K562 (cell line): ENCODE measurements around the gene ANAPC16. TPM values are rescaled to one million over a fixed set of nuclear protein-coding genes. Genes with fewer than 3 reads are reported as not detected.

Experiments
- ATF7 ChIP-seq: fragments of 450-650 bp; IDR thresholded peaks from 2 replicates; pipeline ENCODE4 v1.7.1; 2014; ENCODE audit warnings: mild to moderate bottlenecking, moderate library complexity
- CBX8 ChIP-seq: fragments of 200-600 bp; sonication (generic); IDR thresholded peaks from 2 replicates; pipeline ENCODE4 v1.6.1; 2012; ENCODE audit warnings: borderline replicate concordance, mixed run types, low read depth, mild to moderate bottlenecking, moderate library complexity, mixed read lengths, low read length, control low read depth, inconsistent platforms; ENCODE audit not compliant: poor library complexity, severe bottlenecking; ENCODE audit errors: extremely low read depth
- CHD2 ChIP-seq: IDR thresholded peaks from 2 replicates; pipeline ENCODE4 v1.6.1; 2011; ENCODE audit warnings: low read depth, low read length
- DLX4 ChIP-seq: fragments of 250-450 bp; sonication (Bioruptor Pico); IDR thresholded peaks from 2 replicates; pipeline ENCODE4 v1.6.1; 2021; ENCODE audit warnings: mild to moderate bottlenecking
- E4F1 ChIP-seq: fragments of 250-450 bp; sonication (Bioruptor Pico); IDR thresholded peaks from 2 replicates; pipeline ENCODE4 v1.5.0; 2021; ENCODE audit warnings: mild to moderate bottlenecking, borderline replicate concordance
- FOXK1 ChIP-seq: sonication (generic); formaldehyde crosslinking; IDR thresholded peaks from 2 replicates; pipeline ENCODE4 v1.8.0; 2022; ENCODE audit warnings: missing genetic modification reagents, mild to moderate bottlenecking, borderline replicate concordance
- GABPB1 ChIP-seq: sonication (generic); formaldehyde crosslinking; IDR thresholded peaks from 2 replicates; pipeline ENCODE4 v1.8.0; 2022; ENCODE audit warnings: mild to moderate bottlenecking, missing genetic modification reagents
- GATA2 ChIP-seq: sonication (generic); formaldehyde crosslinking; IDR thresholded peaks from 2 replicates; pipeline ENCODE4 v1.4.0; 2020; ENCODE audit warnings: mild to moderate bottlenecking, missing genetic modification reagents
- KDM4B ChIP-seq, 2 experiments: fragments of 450-650 bp in 1 of 2; sonication (generic) in 1 of 2; IDR thresholded peaks; 2 replicates each; pipeline ENCODE4 v1.6.1; 2016 to 2017; ENCODE audit warnings: borderline replicate concordance in 2 of 2, antibody characterized with exemption in 1 of 2, low read depth in 1 of 2, mild to moderate bottlenecking in 1 of 2
- KLF16 ChIP-seq: IDR thresholded peaks from 2 replicates; pipeline ENCODE4 v1.6.1; 2016; ENCODE audit warnings: antibody characterized with exemption
- SP2 ChIP-seq: IDR thresholded peaks from 2 replicates; pipeline ENCODE4 v1.6.1; 2011; ENCODE audit warnings: mild to moderate bottlenecking, low read depth, low read length, moderate library complexity; ENCODE audit not compliant: poor library complexity, severe bottlenecking; ENCODE audit errors: extremely low read depth
- STAT6 ChIP-seq: sonication (generic); formaldehyde crosslinking; IDR thresholded peaks from 2 replicates; pipeline ENCODE4 v1.8.1; 2023; ENCODE audit warnings: mild to moderate bottlenecking, missing genetic modification reagents
- TCF7 ChIP-seq: sonication (generic); IDR thresholded peaks from 2 replicates; pipeline ENCODE4 v1.6.1; 2016; ENCODE audit warnings: antibody characterized with exemption, borderline replicate concordance
- ZBTB9 ChIP-seq: fragments of 450-650 bp; formaldehyde crosslinking; IDR thresholded peaks from 2 replicates; pipeline ENCODE4 v1.4.0; 2020; ENCODE audit warnings: mild to moderate bottlenecking, moderate library complexity
- ZNF124 ChIP-seq: sonication (generic); formaldehyde crosslinking; IDR thresholded peaks from 2 replicates; pipeline ENCODE4 v1.8.1; 2022; ENCODE audit warnings: missing genetic modification reagents
- ZNF140 ChIP-seq: fragments of 250-450 bp; sonication (Bioruptor Pico); IDR thresholded peaks from 2 replicates; pipeline ENCODE4 v1.8.0; 2021; ENCODE audit warnings: moderate library complexity, mild to moderate bottlenecking, inconsistent platforms
- ZNF212 ChIP-seq: fragments of 450-650 bp; formaldehyde crosslinking; IDR thresholded peaks from 2 replicates; pipeline ENCODE4 v1.4.0; 2020; ENCODE audit warnings: mild to moderate bottlenecking
- ZNF398 ChIP-seq: fragments of 250-450 bp; sonication (Bioruptor Pico); IDR thresholded peaks from 2 replicates; pipeline ENCODE4 v1.8.0; 2021; ENCODE audit warnings: moderate library complexity, mild to moderate bottlenecking, inconsistent platforms
- ZNF77 ChIP-seq: fragments of 250-450 bp; sonication (Bioruptor Pico); IDR thresholded peaks from 2 replicates; pipeline ENCODE4 v1.5.0; 2020
- polyA plus RNA-seq, 8 experiments: library from polyadenylated mRNA; depleted of rRNA in 4 of 8; stranded (reverse) in 5 of 8; unstranded in 3 of 8; fragments of >200 nt; fragmentation: Nextera tagmentation in 2 of 8; fragmentation: Illumina TruSeq in 1 of 8; extraction: Ambion mirVana in 2 of 8; extraction: Trizol in 1 of 8; gene quantifications; 2 replicates each; pipeline versions ENCODE4 v1.2.1 to v1.2.3, GENCODE V29; 2011 to 2014; ENCODE audit warnings: inconsistent platforms in 1 of 8, missing spikeins in 1 of 8
- total RNA-seq, 7 experiments: library from RNA; depleted of rRNA in 6 of 7; stranded (reverse); fragments of >200 nt in 6 of 7; fragmentation: Illumina TruSeq in 2 of 7; extraction: Trizol in 2 of 7; gene quantifications; 2 replicates each; pipeline versions ENCODE4 v1.2.1 to v1.2.3, GENCODE V29; 2011 to 2021; ENCODE audit warnings: low replicate concordance in 1 of 7

The ANAPC16 gene
- total and polyA plus RNA-seq, 9 of the 15 experiments (the other 6 are each of a cell fraction or from before 2014, with no cell fraction given): 42.6 to 208 (median 108) TPM

- TF ChIP-seq GABPB1 (CRISPR knock-in tag) (peak; percentile 88), CBX8 (no peak), ZNF140 (CRISPR knock-in tag) (no peak), TCF7 (peak; percentile 88), KLF16 (peak; percentile 94), DLX4 (CRISPR knock-in tag) (no peak), GATA2 (peak; percentile 92), CHD2 (no peak), ATF7 (no peak), E4F1 (peak; percentile 28; the same call in 1 of the 2 replicates), ZNF212 (CRISPR knock-in tag) (no peak), ZNF124 (CRISPR knock-in tag) (no peak), STAT6 (CRISPR knock-in tag) (no peak), KDM4B (IDR thresholded peaks at IDR 0.05; ENCODE audit: borderline replicate concordance in 2 of 2, low read depth in 1 of 2) (0 out of 4 replicates have a peak, but pooled peaks of 1 of the 2 experiments have one; percentile 23), ZNF77 (CRISPR knock-in tag) (no peak), ZNF398 (CRISPR knock-in tag) (no peak), SP2 (no peak), FOXK1 (CRISPR knock-in tag) (no peak), ZBTB9 (CRISPR knock-in tag) (peak; percentile 67; the same call in 1 of the 2 replicates)
Measured at GRCh38 chr10:72272689-72273409, 57.0 kb downstream of the ANAPC16 start (continued).
